NB4 (cell line): ENCODE data around the gene GPRIN2.

Experiments used
- POLR2A ChIP-seq: IDR thresholded peaks from 2 replicates; pipeline ENCODE4 v1.6.1; 2011; ENCODE audit warnings: mild to moderate bottlenecking; ENCODE audit not compliant: insufficient read length; ENCODE audit errors: extremely low read depth
- TF ChIP-seq, protein P1 (sequence below): IDR thresholded peaks from one replicate; pipeline ENCODE4 v1.5.1; 2012; ENCODE audit warnings: low read depth, low read length

- TF ChIP-seq, protein P1, sequence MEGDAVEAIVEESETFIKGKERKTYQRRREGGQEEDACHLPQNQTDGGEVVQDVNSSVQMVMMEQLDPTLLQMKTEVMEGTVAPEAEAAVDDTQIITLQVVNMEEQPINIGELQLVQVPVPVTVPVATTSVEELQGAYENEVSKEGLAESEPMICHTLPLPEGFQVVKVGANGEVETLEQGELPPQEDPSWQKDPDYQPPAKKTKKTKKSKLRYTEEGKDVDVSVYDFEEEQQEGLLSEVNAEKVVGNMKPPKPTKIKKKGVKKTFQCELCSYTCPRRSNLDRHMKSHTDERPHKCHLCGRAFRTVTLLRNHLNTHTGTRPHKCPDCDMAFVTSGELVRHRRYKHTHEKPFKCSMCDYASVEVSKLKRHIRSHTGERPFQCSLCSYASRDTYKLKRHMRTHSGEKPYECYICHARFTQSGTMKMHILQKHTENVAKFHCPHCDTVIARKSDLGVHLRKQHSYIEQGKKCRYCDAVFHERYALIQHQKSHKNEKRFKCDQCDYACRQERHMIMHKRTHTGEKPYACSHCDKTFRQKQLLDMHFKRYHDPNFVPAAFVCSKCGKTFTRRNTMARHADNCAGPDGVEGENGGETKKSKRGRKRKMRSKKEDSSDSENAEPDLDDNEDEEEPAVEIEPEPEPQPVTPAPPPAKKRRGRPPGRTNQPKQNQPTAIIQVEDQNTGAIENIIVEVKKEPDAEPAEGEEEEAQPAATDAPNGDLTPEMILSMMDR, result no peak
- no peak for TF ChIP-seq POLR2A
Observed at GRCh38 chr10:46538717-46539426, 17.6 kb downstream of the GPRIN2 start.
